GM19463 (cell line): Measurements from ENCODE around the gene MPRIP.
"Not testable (repeated sequence)": the region's sequence is repeated elsewhere in the genome, so short reads cannot be mapped to it uniquely, and the experiment has no call there.

Source experiments
- ATAC-seq: cut with Tn5 transposase; IDR thresholded peaks from one replicate; pipeline ENCODE4 v1.9.1; 2021; ENCODE audit warnings: mild to moderate bottlenecking, moderate library complexity; ENCODE audit not compliant: unreplicated experiment

The MPRIP gene

GRCh38 chr17:17157041-17157440 lies 114.8 kb downstream of the MPRIP start:
- no peak for ATAC-seq

- ATAC-seq, result not testable (repeated sequence)
Observed at GRCh38 chr17:17158506-17158905, 116.2 kb downstream of the MPRIP start.

- ATAC-seq, result no peak
Observed at GRCh38 chr17:17159571-17159970, 117.3 kb downstream of the MPRIP start.

GRCh38 chr17:17161121-17161520 lies 118.9 kb downstream of the MPRIP start:
- no peak for ATAC-seq

DNA sequence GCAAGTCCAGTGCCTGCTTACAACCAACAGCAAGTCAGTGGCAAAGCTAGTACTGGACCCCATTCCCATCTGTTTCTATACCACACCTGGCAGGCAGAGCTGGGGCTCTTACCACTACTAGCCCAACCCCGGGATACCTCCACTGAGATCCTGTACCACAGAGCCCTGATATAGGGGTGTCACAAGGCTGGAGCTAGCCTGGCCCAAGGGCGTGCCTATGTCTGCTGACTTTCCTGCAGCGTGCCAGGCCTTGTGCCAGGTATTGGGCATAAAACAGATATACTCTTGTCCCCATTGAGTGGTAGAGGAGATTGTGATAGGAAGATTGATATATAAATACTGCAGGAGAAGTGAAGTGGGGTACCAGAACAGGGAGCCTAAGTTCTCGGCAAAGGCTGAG lies 119.5 kb downstream of the MPRIP start:
- ATAC-seq, result no peak

GRCh38 chr17:17164156-17164555 lies 121.9 kb downstream of the MPRIP start:
- ATAC-seq, result no peak

DNA sequence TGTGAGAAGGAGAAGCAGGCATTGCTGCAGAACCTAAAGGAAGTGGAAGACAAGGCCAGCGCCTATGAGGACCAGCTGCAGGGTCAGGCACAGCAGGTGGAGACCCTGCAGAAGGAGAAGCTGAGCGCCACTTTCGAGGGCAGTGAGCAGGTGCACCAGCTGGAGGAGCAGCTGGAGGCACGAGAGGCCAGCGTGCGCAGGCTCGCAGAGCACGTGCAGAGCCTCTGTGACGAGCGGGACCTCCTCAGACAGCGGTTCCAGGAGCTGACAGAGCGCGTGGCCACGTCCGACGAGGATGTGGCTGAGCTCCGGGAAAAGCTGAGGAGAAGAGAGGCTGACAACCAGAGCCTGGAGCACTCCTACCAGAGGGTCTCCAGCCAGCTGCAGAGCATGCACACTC lies 122.4 kb downstream of the MPRIP start:
- ATAC-seq, result no peak

DNA sequence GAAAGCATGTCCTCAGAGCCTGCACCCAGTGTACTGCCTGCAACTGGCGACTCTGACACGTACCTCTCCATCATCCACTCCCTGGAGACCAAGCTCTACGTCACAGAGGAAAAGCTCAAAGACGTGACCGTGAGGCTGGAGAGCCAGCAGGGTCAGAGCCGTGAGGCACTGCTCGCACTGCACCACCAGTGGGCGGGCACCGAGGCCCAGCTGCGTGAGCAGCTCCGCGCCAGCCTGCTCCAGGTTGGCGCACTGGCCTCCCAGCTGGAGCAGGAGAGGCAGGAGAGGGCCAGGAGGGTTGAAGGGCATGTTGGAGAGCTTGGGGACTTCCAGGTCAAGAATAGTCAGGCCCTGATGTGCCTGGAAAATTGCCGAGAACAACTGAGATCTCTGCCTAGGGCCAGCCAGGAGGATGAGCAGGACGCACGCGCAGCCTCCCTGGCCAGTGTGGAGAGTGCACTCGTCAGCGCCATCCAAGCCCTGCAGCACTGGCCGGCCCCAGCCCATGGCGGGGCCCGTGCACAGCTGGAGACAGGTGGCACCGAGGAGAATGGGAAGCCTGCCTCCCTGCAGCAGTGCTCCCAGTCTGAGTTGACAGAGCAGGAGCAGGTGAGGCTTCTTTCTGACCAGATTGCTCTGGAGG lies 123.5 kb downstream of the MPRIP start:
- no peak for ATAC-seq

GRCh38 chr17:17166446-17166845 lies 124.2 kb downstream of the MPRIP start:
- ATAC-seq, result no peak

DNA sequence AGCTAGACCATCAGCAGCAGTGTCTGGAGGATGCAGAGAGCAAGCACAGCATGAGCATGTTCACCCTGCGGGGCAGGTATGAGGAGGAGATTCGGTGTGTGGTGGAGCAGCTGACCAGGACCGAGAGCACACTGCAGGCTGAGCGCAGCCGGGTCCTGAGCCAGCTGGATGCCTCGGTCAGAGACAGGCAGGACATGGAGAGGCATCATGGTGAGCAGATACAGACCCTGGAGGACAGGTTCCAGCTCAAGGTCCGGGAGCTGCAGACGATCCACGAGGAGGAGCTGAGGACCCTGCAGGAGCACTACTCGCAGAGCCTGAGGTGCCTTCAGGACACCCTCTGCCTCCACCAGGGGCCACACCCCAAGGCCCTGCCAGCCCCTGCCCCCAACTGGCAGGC lies 125.1 kb downstream of the MPRIP start:
- no peak for ATAC-seq

GRCh38 chr17:17167986-17168385 lies 125.7 kb downstream of the MPRIP start:
- ATAC-seq, result no peak

DNA sequence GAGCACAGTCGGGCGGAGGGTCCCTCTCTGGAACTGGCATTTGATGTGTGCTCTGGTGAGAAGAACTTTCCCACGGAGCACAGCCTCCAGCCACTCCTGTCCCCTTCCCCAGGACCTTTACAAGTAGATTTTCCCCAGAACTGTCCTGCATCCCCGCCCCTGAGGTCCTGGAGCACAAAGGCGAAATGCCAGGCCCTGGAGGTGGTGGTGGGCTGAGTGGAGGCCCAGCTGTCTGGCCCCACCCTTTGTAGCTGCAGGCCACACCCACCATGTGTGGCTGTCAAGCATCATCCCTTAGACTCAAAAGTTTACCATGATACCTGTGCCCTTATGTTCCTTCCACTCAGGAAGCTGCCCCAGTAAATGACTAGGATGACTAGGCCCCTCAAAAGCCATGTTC lies 126.1 kb downstream of the MPRIP start:
- no peak for ATAC-seq

GRCh38 chr17:17169396-17169795 lies 127.1 kb downstream of the MPRIP start:
- no peak for ATAC-seq

DNA sequence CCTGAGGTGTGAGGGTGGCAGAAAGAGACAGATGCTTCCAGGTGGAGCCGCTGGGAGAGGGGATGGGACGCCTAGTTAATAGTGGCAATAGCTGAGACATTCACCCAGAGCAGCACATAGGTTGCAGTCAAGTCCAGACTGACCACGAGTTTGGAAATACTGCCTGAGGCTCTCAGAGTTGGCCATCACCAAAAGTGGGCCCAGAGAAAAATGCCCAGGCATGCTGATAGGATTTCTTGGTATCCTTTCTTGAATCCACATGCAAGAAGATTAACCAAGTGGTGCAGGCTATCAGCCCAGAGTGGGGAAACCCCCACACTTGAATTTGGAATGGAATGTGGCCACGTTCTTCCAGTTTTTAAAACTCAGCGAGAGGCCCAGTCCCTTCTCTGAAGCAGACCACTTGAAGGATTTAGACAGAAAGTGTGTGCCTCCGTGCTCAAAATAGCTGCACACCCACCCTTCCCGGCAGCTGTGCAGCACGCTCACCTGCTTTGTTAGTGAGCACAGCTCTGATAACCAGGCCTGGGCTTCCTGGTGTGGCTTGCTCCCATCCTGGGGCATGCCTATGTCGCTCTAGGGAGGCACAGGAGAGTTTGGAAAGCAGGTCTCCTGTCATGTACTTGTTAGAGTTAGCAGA lies 128.2 kb downstream of the MPRIP start:
- no peak for ATAC-seq

DNA sequence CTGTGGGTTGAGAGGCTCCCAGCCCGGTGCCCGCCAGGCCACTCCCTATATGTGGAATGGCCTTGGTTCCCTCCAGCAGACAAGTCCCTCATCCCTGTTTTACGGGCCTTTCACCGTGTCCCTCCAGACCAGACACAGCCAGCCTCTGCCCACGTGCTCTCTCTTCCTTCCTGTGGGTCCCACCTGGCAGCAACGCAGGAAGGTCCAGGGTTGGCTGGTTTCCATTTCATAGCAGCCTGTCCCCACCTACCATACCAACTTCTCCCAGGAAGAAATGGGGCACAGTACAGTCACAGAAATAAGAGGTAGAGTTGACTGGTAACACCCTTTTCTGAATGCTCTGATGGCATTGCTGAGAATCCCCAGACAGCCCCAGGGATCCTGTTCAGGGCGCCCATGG lies 128.9 kb downstream of the MPRIP start:
- no peak for ATAC-seq

DNA sequence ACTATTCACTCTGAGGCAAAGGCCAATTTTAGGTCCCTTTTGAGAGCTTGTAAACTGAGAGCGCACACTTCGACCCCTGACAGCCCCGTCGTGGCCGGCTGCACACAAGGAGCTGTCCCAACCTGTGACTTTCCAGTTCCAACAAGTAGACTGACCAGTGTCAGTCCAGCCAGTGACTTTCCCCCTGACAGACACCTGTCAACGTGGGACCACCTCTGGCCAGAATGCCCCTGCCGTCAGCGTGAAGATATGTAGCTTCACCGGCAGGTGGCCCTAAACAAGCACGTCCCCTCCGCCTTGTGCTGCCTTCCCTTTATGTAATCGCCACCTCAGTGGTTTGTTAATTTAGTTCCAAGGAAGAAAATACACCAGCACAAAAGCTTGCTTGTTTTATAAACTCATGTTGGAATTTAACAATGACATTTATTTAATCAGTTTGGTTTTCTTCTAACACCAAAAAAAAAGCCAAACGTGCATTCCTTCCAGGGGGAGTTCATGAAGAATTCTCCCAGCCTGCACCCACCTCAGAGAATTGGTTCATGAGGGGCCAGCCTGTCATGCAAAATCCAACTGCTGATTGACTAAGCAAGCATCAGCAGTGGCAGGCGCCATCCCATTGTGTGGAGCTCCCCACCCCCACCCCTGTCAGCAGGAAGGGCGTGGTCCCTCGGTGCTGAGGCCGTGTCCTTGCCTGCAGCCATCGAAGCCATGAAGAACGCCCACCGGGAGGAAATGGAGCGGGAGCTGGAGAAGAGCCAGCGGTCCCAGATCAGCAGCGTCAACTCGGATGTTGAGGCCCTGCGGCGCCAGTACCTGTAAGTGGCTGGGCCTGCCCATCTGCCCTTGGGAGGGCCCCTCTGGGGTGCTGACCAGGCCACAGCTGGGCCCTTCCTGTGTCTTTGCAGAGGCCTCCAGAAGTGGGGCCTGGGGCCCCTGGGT lies 130.0 kb downstream of the MPRIP start:
- no peak for ATAC-seq

DNA sequence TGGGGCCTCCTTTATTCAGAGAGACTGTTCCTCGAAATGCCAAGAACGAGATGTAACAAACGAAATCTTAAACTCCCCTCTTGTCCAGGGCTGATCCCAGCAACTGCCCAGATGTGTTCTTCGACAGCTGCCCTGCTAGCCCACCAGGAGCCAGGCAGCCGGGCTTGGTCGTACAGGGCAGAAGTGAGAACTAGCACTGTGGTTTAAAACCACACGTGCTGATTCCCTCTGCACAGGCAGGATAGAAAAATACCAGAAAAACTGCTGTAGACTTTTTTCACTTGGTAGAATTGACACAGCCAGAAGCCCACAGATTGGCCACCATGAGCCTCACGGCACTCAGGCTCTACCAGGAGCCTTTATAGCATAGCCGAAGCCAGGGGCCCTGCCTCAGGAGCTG lies 130.7 kb downstream of the MPRIP start:
- no peak for ATAC-seq

- no peak for ATAC-seq
Observed at GRCh38 chr17:17173921-17174320, 131.7 kb downstream of the MPRIP start.

- no peak for ATAC-seq
Observed at GRCh38 chr17:17175340-17175739, 133.1 kb downstream of the MPRIP start.

- no peak for ATAC-seq
Observed at GRCh38 chr17:17175917-17176316, 133.7 kb downstream of the MPRIP start.

DNA sequence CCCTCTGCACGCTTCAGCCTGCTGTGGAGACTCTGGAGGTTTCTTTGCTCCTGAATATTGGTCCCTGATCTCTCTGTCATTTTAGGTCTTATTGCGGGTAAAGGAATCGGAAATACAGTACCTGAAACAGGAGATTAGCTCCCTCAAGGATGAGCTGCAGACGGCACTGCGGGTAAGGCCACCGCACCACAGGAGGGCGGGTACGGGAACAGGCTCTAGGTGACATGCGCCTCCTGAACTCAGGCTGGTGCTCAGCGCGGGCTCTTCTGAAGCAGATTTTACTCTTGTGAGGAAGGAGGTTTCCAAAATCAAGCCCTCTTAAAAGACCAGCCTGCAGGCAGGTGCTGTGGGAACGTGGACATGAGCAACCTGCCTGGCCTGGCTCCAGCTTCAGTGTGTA lies 134.1 kb downstream of the MPRIP start:
- ATAC-seq, result no peak

DNA sequence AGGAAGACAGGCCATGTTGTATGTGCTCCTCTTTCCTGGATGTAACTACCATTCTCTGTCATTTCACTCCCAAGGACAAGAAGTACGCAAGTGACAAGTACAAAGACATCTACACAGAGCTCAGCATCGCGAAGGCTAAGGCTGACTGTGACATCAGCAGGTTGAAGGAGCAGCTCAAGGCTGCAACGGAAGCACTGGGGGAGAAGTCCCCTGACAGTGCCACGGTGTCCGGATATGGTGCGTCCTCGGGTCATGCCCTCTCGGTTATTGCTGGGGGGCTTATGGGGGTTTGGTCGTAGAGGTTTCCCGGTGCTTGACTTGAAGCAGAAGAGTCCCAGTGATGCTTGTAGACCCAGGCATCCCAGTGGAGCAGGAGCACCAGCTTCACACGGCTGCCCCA lies 134.9 kb downstream of the MPRIP start:
- ATAC-seq, result no peak
